ENCODE data around the gene JADE2. TPM values are rescaled to one million over a fixed set of nuclear protein-coding genes. Genes with fewer than 3 reads are reported as not detected.
A peak's percentile ranks its signal among the peaks of the same experiment; 100 is the strongest.

The JADE2 gene
- total RNA-seq, 1 experiment from 2014 or later: 39.9 TPM

DNA sequence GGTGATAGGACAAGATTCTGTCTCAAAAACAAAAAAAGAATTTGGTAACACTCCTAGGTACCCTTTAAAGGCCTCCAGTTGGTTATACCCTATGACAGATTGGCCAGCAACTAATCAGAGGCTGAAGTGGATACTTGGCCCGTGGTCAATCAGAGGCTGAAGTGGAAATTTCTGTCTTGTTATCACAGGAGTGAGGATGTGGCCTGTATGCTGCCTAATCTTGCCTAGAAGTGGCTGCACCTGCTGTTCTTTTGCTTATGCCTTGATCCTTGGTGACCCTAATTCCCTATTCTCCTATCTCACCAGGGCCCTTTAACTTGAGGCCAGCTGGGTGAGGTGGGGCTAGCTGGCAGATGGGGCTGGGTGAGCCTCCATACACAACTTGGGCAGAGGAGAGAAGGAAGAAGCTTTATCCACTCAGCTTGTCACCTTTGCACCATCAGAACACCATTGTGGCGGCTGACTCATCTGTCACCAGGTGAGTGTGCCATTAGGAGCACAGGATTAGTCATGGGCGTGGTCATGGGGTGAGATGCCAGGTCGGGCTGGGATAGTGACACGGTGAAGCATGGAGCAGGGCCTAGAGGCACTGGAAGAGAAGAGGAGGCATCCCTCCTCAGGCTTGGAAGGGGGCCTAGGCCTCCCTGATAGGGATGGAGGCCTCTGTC, 65.7 kb downstream of the JADE2 start (continued):
- no peak for TF ChIP-seq EZH2 (IDR thresholded peaks at IDR 0.05)
- TF ChIP-seq ZNF274 (IDR thresholded peaks at IDR 0.05; ENCODE audit: low read depth, low read length): no peak
- no peak for TF ChIP-seq ZFX (IDR thresholded peaks at IDR 0.05)

DNA sequence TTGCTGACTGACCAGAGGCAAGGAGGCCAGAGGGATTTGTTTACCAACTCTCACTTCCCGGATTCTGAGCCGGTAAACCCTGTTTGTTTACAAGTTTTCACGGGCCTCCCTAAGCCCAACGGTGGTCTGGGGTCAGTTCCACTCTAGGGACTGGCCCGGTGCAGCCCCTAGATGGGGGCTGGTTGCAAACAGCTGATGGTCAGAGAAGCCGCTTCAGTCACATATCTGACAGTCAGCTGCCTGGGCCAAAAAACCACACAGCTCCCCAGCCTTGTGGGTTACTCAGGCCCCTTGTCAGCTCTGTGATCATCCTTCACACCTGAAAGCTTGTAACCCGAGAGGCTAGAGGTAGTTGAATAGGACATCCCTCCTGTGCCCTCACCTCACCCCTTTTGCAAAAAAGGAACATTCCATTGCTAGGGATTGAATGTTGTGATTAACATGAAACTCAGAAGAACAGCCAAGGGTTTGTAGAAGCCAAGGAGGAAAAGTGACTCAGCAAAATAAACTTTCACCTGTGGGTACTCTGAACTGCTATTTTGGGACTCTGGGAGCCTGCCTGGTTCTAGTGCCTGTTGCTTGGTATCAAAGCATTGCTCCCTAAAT, 66.8 kb downstream of the JADE2 start:
- Histone ChIP-seq H3K9ac (ENCODE audit: low read length) (peak overlapping the region; percentile 14), H3K4me2 (ENCODE audit: low read length) (peak overlapping the region; percentile 61), H4K20me1 (ENCODE audit: insufficient read depth) (no peaks in the 10 kb centered on the region), H3K36me3 (ENCODE audit: control insufficient read depth in 1 of 2, insufficient read depth in 2 of 2, low read length in 2 of 2) (no peaks in the 10 kb centered on the region), H3K27me3 (ENCODE audit: insufficient read depth, low read length) (no peaks in the 10 kb centered on the region), H3K27ac (ENCODE audit: low read depth, low read length) (peak overlapping the region; percentile 20; the same call in 1 of the 2 replicates), H3K9me3 (ENCODE audit: control insufficient read depth in 1 of 2, insufficient read depth in 1 of 2, low read depth in 1 of 2, low read length in 2 of 2) (no peaks in the 10 kb centered on the region), H3K9me2 (ENCODE audit: insufficient read depth) (no peaks in the 10 kb centered on the region), H3K79me2 (ENCODE audit: insufficient read depth, low read length) (no peaks in the 10 kb centered on the region), H2AFZ (ENCODE audit: low read depth, low read length, poor library complexity, severe bottlenecking) (peak overlapping the region; percentile 37), H3K4me3 (replicated peaks in 1 of 2; ENCODE audit: low read depth in 1 of 2, low read length in 2 of 2) (no peak overlapping the region), H3K4me1 (ENCODE audit: control insufficient read depth in 1 of 2, insufficient read depth in 2 of 2, low read length in 2 of 2) (peaks cover 20 to 31% of the 10 kb centered on the region in 2 experiments)
- BruUV-seq (replicated peaks): no TSS peak
- TF ChIP-seq, protein P1, sequence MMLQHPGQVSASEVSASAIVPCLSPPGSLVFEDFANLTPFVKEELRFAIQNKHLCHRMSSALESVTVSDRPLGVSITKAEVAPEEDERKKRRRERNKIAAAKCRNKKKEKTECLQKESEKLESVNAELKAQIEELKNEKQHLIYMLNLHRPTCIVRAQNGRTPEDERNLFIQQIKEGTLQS (IDR thresholded peaks at IDR 0.05): no peak
- TF ChIP-seq SIN3A (IDR thresholded peaks at IDR 0.05; ENCODE audit: low read depth): peak; percentile 51; the same call in 1 of the 2 replicates
- no peak for TF ChIP-seq EGR1 (IDR thresholded peaks at IDR 0.05; ENCODE audit: low read depth)
- ChIA-PET POLR2A (interaction anchor here (1.4 kb wide), 1 partner anchor 10 kb away, joined by 4 read pairs; no protein-coding TSS in a partner anchor), CTCF (interaction anchor here (0.6 to 1.4 kb wide), 2 partner anchors 14 to 65 kb away, joined by 3 read pairs; no protein-coding TSS in a partner anchor), RAD21 (ENCODE audit: low non-redundant PET in 1 of 2, low total read pairs in 2 of 2, uncharacterized antibody in 2 of 2, unreplicated experiment in 2 of 2) (no interaction called here)
- intact Hi-C loops (cut with micrococcal nuclease): no loop called here
- ATAC-seq (no peak), DNase-seq (ENCODE audit: low read depth, low spot score) (no peak)

DNA sequence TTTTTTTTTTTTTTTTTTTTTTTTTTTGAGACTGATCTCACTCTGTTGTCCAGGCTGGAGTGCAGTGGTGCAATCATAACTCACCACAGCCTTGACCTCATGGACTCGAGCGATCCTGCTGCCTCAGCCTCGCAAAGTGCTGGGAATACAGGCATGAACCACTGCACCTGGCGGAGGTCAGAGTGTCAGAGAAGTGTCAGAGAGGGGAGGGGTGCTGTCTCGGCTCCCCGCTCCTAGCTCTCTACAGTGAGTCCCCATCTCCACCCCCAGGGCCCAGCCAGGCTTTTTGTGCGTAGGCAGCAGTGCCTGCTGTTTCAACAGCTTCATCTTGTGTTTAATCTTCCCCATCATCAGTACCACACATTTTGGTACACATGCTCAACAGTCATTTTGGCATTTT, 68.9 kb downstream of the JADE2 start:
- Histone ChIP-seq H3K9me2 (ENCODE audit: insufficient read depth) (no peaks in the 10 kb centered on the region), H3K4me3 (replicated peaks in 1 of 2; ENCODE audit: low read depth in 1 of 2, low read length in 2 of 2) (no peak overlapping the region), H3K27me3 (ENCODE audit: insufficient read depth, low read length) (no peaks in the 10 kb centered on the region), H3K4me1 (ENCODE audit: control insufficient read depth in 1 of 2, insufficient read depth in 2 of 2, low read length in 2 of 2) (peaks cover 20 to 26% of the 10 kb centered on the region in 2 experiments), H2AFZ (ENCODE audit: low read depth, low read length, poor library complexity, severe bottlenecking) (no peak overlapping the region), H3K9me3 (ENCODE audit: control insufficient read depth in 1 of 2, insufficient read depth in 1 of 2, low read depth in 1 of 2, low read length in 2 of 2) (no peaks in the 10 kb centered on the region), H3K79me2 (ENCODE audit: insufficient read depth, low read length) (no peaks in the 10 kb centered on the region), H3K36me3 (ENCODE audit: control insufficient read depth in 1 of 2, insufficient read depth in 2 of 2, low read length in 2 of 2) (no peaks in the 10 kb centered on the region), H3K9ac (ENCODE audit: low read length) (no peak overlapping the region), H3K27ac (ENCODE audit: low read depth, low read length) (no peak overlapping the region), H3K4me2 (ENCODE audit: low read length) (no peak overlapping the region), H4K20me1 (ENCODE audit: insufficient read depth) (no peaks in the 10 kb centered on the region)
- ATAC-seq: no peak
- ChIA-PET RAD21 (ENCODE audit: low non-redundant PET in 1 of 2, low total read pairs in 2 of 2, uncharacterized antibody in 2 of 2, unreplicated experiment in 2 of 2) (no interaction called here), POLR2A (no interaction called here), CTCF (no interaction called here)
- no peak for DNase-seq (ENCODE audit: low read depth, low spot score)
- no TSS peak for BruUV-seq (replicated peaks)
- intact Hi-C loops (cut with micrococcal nuclease): no loop called here
- TF ChIP-seq, protein P1 (IDR thresholded peaks at IDR 0.05): no peak
- no peak for TF ChIP-seq CEBPB (IDR thresholded peaks at IDR 0.05; ENCODE audit: low read depth)
- TF ChIP-seq SRF (IDR thresholded peaks at IDR 0.05; ENCODE audit: low read depth): no peak
